ENCODE measurements around the gene CDK14.

DNA sequence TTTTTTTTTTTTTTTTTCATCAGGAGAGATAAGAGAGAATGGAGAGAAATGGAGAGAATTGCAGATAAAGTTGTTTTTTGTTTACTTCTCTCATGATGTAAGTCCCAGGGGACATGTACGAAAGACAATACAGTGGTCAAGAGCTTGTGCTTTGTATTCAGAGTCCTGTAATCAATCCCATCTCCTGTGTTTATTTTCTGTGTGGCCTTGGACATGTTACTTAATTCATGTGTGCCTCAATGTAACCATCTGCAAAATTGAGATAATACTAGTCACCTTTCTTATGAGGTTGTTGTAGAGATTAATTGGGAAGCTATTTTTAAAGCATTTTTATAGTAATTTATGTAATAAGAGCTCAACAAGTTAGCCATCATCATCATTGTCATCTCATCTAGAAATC is 117.5 kb downstream of the CDK14 start:
- TF ChIP-seq CTCF (IDR thresholded peaks at IDR 0.05): no peak
- TF ChIP-seq POLR2AphosphoS5 (IDR thresholded peaks at IDR 0.05): no peak

Data from stomach (tissue), 4 donors.